Kidney epithelial cell (primary cell): ENCODE measurements around the gene CTCFL. TPM values are rescaled to one million over a fixed set of nuclear protein-coding genes. Genes with fewer than 3 reads are reported as not detected.

ENCODE experiments used
- DNase-seq: peaks from one replicate; pipeline ENCODE4 v3.0.0-alpha.2; 2010; ENCODE audit warnings: low read depth
- H3K27me3 ChIP-seq: 2 replicates; pipeline ENCODE4 v1.6.0; 2011; ENCODE audit warnings: low read length; ENCODE audit not compliant: control insufficient read depth, insufficient read depth
- H3K36me3 ChIP-seq: 2 replicates; pipeline ENCODE4 v1.5.1; 2011; ENCODE audit warnings: low read length; ENCODE audit not compliant: control insufficient read depth, insufficient read depth
- H3K4me3 ChIP-seq: 2 replicates; pipeline ENCODE4 v1.5.1; 2011; ENCODE audit warnings: low read depth, mild to moderate bottlenecking, control low read depth, low read length
- CTCF ChIP-seq: IDR thresholded peaks from 2 replicates; pipeline ENCODE4 v1.5.1; 2011; ENCODE audit warnings: mild to moderate bottlenecking, moderate library complexity, low read length, control low read depth, inconsistent platforms; ENCODE audit not compliant: insufficient read depth, poor library complexity, severe bottlenecking
- total RNA-seq: library from RNA; depleted of rRNA; stranded (reverse); fragments of >200 nt; gene quantifications from 2 replicates; pipeline ENCODE4 v1.2.3, GENCODE V29; 2015

Gene CTCFL
- total RNA-seq, 1 donor from 2014 or later: 0.17 TPM

GRCh38 chr20:57460781-57461465 is 64.0 kb downstream of the CTCFL start:
- no peaks in the 10 kb centered on the region for H3K36me3 ChIP-seq
- peaks cover 13% of the 10 kb centered on the region for H3K27me3 ChIP-seq
- no peak overlapping the region for H3K4me3 ChIP-seq
- TF ChIP-seq CTCF: no peak
- DNase-seq: no peak

GRCh38 chr20:57459897-57460296 is 65.0 kb downstream of the CTCFL start:
- Histone ChIP-seq H3K36me3 (no peaks in the 10 kb centered on the region), H3K27me3 (peaks cover 9% of the 10 kb centered on the region), H3K4me3 (no peak overlapping the region)
- DNase-seq: no peak
- no peak for TF ChIP-seq CTCF

GRCh38 chr20:57459278-57459677 is 65.7 kb downstream of the CTCFL start:
- no peak overlapping the region for H3K4me3 ChIP-seq
- TF ChIP-seq CTCF: no peak
- H3K36me3 ChIP-seq: no peaks in the 10 kb centered on the region
- DNase-seq: no peak
- H3K27me3 ChIP-seq: peaks cover 6% of the 10 kb centered on the region

GRCh38 chr20:57458400-57459160 is 66.4 kb downstream of the CTCFL start:
- no peak for TF ChIP-seq CTCF
- Histone ChIP-seq H3K4me3 (no peak overlapping the region), H3K27me3 (peaks cover 5% of the 10 kb centered on the region), H3K36me3 (no peaks in the 10 kb centered on the region)
- DNase-seq: no peak

- TF ChIP-seq CTCF: no peak
- Histone ChIP-seq H3K27me3 (peaks cover 5% of the 10 kb centered on the region), H3K36me3 (no peaks in the 10 kb centered on the region), H3K4me3 (no peak overlapping the region)
- no peak for DNase-seq
Observed at GRCh38 chr20:57457243-57458095, 67.5 kb downstream of the CTCFL start.
